ENCODE measurements around the gene FKBP1B. TPM values are rescaled to one million over a fixed set of nuclear protein-coding genes. Genes with fewer than 3 reads are reported as not detected.

FKBP1B gene
- total and polyA plus RNA-seq, 7 donors, result 0.46 to 2.7 (median 1.3) TPM

DNA sequence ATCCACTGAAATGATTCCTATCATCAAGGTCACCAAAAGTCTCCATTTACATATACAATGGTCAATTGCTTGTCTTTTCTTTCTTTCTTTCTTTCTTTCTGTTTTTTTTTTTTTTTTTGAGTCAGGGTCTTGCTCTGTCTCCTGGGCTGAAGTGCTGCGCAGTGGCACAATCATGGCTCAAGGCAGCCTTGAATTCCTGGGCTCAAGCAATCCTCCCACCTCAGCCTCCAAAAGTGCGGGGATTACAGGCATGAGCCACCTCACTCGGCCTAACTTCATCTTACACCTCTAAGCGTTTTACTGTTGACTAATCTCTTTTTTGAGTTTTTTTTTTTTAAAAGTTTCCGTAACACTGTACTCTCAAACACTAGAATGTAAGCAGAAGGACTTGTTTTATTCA lies 25.7 kb downstream of the FKBP1B start:
- Histone ChIP-seq H3K9me3 (no peaks in the 10 kb centered on the region), H3K4me3 (peak overlapping the region; percentile 93), H3K4me1 (peaks cover 7% of the 10 kb centered on the region), H3K36me3 (ENCODE audit: insufficient read depth in 1 of 2, low read depth in 1 of 2) (peaks cover 3 to 39% of the 10 kb centered on the region in 2 donors), H3K27me3 (ENCODE audit: insufficient read depth in 3 of 3, low read length in 2 of 3) (no peaks in the 10 kb centered on the region), H3K27ac (peak overlapping the region; percentile 87)
- DNase-seq (no peak), ATAC-seq (no peak)
- TF ChIP-seq CTCF (IDR thresholded peaks at IDR 0.05), result no peak
- 59 to 63% (median 61%) methylated on average over 5 of the region's 5 CpGs for WGBS, 3 donors
- intact Hi-C loops (cut with DNase I), result loop anchor here (5.0 kb wide), 2 partner anchors 133 to 148 kb away; partner anchors contain the start of genes ATAD2B (in 1 of the 2) and UBXN2A (in 1 of the 2)

- 0 to 1% (median 0%) methylated on average over 59 to 64 of the region's 64 CpGs for WGBS, 3 donors
- TF ChIP-seq CTCF (IDR thresholded peaks at IDR 0.05), result no peak
- ATAC-seq (peak; percentile 94 to 97 (median 96)), DNase-seq (peak; percentile 97 to 98)
- H3K9me3 ChIP-seq, result no peaks in the 10 kb centered on the region
- H3K36me3 ChIP-seq (ENCODE audit: insufficient read depth in 1 of 2, low read depth in 1 of 2), result peaks cover 3 to 34% of the 10 kb centered on the region in 2 donors
- intact Hi-C loops (cut with DNase I), result loop anchor here (5.0 kb wide), 2 partner anchors 134 to 149 kb away; partner anchors contain the start of genes ATAD2B (in 1 of the 2) and UBXN2A (in 1 of the 2)
- no peaks in the 10 kb centered on the region for H3K27me3 ChIP-seq (ENCODE audit: insufficient read depth in 3 of 3, low read length in 2 of 3)
- peak within 1 kb of the TSS; percentile 87 for H3K27ac ChIP-seq
- H3K4me3 ChIP-seq, result peak within 1 kb of the TSS; percentile 93
- peaks cover 7% of the 10 kb centered on the region for H3K4me1 ChIP-seq
Measured at GRCh38 chr2:24075915-24076848, 26.6 kb downstream of the FKBP1B start, which contains the start of gene SF3B6. Gene SF3B6 (minus strand): TSS chr2:24076326. CDS start chr2:24076229, 97 bp downstream.

DNA sequence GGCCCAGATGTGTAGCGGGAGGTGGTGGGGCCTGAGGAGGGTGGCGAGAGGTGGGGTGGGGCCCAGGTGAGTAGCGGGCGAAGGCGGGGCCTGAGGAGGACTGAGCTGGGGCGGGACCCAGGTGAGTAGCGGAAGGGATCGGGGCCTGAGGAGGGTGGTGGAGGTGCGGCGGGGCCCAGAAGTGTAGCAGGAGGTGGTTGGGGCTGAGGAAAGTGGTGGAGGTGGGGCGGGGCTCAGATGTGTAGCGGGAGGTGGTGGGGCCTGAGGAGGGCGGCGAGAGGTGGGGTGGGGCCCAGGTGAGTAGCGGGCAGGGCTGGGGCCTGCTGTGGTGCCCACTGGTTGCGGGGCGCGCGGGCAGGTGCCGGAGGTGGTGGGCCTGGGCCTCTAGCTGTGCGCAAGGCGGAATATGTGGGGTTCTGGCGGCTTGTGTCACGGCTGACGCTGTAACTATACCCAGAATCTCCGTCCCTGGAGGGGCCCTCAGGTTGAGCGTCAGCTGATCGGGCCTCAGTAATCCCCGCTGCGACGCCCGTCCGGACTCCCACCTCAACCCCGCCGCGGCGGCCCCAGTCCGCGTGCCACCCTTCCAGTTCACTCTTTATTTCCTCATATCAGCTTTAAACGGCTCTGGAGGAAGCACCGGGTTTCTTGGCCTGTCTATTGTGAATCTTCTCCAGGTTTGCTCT lies 27.5 kb downstream of the FKBP1B start:
- DNase-seq (no peak), ATAC-seq (peak in 1 of 4 donors; percentile 5)
- peak overlapping the region; percentile 87 for H3K27ac ChIP-seq
- H3K36me3 ChIP-seq (ENCODE audit: insufficient read depth in 1 of 2, low read depth in 1 of 2), result peaks cover 5 to 29% of the 10 kb centered on the region in 2 donors
- no peaks in the 10 kb centered on the region for H3K27me3 ChIP-seq (ENCODE audit: insufficient read depth in 3 of 3, low read length in 2 of 3)
- H3K4me1 ChIP-seq, result peaks cover 7% of the 10 kb centered on the region
- H3K9me3 ChIP-seq, result no peaks in the 10 kb centered on the region
- no peak for TF ChIP-seq CTCF (IDR thresholded peaks at IDR 0.05)
- H3K4me3 ChIP-seq, result peak overlapping the region; percentile 93
- intact Hi-C loops (cut with DNase I), result loop anchor here (5.0 kb wide), 2 partner anchors 135 to 150 kb away; partner anchors contain the start of genes ATAD2B (in 1 of the 2) and UBXN2A (in 1 of the 2)
- WGBS, 3 donors, result 1 to 7% (median 3%) methylated on average over 35 to 41 of the region's 41 CpGs

DNA sequence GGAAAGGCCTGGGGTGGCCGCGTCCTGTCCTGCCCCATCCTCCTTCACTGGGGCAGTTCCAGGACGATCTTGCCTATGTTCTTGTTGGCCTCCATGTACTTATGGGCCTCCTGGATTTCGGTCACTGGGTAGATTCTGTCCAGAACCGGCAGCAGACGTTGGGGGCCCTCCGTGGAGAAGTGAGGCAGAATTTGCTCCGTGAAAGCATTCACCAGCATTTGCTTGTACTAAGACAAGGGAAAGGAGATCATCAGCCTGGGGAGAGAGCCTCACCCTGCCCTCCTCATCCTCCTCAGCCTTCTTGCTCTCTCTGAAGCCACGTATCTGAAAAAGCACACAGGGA lies 28.0 kb downstream of the FKBP1B start:
- TF ChIP-seq CTCF (IDR thresholded peaks at IDR 0.05), result no peak
- WGBS, 3 donors, result 13 to 19% (median 17%) methylated on average over 9 of the region's 9 CpGs
- peaks cover 5 to 29% of the 10 kb centered on the region in 2 donors for H3K36me3 ChIP-seq (ENCODE audit: insufficient read depth in 1 of 2, low read depth in 1 of 2)
- H3K27me3 ChIP-seq (ENCODE audit: insufficient read depth in 3 of 3, low read length in 2 of 3), result no peaks in the 10 kb centered on the region
- intact Hi-C loops (cut with DNase I), result loop anchor here (5.0 kb wide), 2 partner anchors 135 to 150 kb away; partner anchors contain the start of genes ATAD2B (in 1 of the 2) and UBXN2A (in 1 of the 2)
- peaks cover 7% of the 10 kb centered on the region for H3K4me1 ChIP-seq
- no peaks in the 10 kb centered on the region for H3K9me3 ChIP-seq
- H3K27ac ChIP-seq, result peak overlapping the region; percentile 87
- DNase-seq (no peak), ATAC-seq (no peak)
- peak overlapping the region; percentile 93 for H3K4me3 ChIP-seq
